ENCODE results near the gene MME.

The MME gene

DNA sequence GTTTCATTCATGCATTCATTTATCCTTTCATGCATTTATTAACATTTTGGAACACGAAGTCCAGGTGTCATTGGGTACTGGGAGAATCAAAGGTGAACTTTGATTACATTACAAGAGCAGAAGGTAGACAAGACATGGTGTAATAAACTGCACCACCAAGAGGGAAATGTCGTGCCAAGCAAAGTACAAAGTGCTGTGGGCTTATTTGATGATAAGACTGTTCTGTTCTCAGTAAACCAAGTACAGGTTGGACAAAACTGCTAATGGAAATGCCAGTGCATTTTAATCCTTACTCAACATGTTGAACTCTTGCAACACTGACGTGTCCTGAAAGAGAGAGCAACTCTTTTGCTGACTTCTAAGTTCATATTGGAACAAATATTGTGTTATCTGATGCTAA lies 69.4 kb downstream of the MME start:
- H3K27me3 Mint-ChIP-seq, result no peaks in the 10 kb centered on the region
- H3K27ac Mint-ChIP-seq, result no peak overlapping the region
- H3K4me3 Mint-ChIP-seq, result no peak overlapping the region
- H3K9me3 Mint-ChIP-seq, result no peaks in the 10 kb centered on the region
- no peaks in the 10 kb centered on the region for H3K4me1 Mint-ChIP-seq (ENCODE audit: low read depth)
- no peaks in the 10 kb centered on the region for H3K36me3 Mint-ChIP-seq (ENCODE audit: low read depth)

DNA sequence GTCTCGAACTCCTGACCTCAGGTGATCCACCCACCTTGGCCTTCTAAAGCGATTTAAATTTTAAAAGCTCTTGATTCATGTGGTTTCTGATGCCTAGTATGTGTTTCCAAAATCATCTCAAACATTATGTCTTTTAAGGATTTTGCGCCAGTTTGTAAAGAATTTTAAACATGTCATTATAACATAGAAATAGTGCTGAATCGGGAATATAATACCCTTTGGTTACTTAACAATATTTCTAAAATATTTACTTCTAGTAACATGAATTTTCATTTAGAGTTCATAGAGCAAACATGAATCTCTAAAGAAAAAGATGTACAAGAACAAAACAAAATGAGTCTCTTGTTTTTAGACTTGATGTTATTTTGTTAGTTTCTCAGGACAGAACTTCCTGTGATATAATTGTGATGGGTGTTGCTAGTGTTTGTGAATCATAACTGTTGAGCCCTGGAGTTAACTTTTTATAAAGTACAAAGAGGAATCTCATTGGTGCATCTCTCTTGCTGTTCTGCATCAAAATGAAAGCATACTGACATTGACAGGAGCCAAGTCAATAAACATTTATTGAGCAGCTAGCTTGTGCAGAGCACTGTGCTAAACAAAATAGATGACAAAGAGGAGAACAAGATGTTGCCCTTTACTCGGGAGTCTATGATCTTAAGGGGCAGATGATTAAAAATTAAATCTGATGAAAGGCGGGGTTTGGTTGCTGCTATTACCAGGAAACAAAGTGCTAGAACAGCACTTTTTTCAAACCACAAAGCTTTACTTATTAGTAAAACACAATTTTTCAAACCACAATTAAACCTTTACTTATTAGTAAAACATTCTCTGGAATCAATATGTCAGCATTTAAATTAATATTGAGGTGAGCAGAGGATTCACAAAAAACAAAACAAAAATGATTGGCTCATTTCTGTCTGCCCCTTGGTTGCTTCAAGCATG lies 73.4 kb downstream of the MME start:
- no peaks in the 10 kb centered on the region for H3K4me1 Mint-ChIP-seq (ENCODE audit: low read depth)
- H3K4me3 Mint-ChIP-seq, result no peak overlapping the region
- no peaks in the 10 kb centered on the region for H3K27me3 Mint-ChIP-seq
- no peaks in the 10 kb centered on the region for H3K9me3 Mint-ChIP-seq
- H3K36me3 Mint-ChIP-seq (ENCODE audit: low read depth), result no peaks in the 10 kb centered on the region
- H3K27ac Mint-ChIP-seq, result no peak overlapping the region

DNA sequence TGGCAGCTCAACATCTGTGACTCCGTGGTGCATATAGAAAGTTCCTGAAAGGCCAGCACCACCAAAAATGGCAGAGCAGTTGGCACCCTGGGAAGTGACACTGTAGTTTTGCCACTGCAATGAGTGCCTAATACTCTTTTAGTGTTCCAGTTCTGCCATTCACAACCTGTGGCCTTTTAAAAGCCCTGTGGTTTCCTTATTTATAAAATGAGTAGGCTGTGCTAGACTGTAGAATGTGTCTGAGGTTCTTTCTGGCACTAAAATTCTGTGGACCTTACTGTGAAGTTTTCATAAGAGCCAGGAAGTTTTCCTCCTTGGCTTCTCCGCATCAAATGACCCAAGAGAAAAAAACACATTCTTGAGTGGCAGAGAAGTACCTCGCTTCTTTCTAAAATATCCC lies 74.1 kb downstream of the MME start:
- no peaks in the 10 kb centered on the region for H3K4me1 Mint-ChIP-seq (ENCODE audit: low read depth)
- H3K4me3 Mint-ChIP-seq, result no peak overlapping the region
- no peaks in the 10 kb centered on the region for H3K27me3 Mint-ChIP-seq

DNA sequence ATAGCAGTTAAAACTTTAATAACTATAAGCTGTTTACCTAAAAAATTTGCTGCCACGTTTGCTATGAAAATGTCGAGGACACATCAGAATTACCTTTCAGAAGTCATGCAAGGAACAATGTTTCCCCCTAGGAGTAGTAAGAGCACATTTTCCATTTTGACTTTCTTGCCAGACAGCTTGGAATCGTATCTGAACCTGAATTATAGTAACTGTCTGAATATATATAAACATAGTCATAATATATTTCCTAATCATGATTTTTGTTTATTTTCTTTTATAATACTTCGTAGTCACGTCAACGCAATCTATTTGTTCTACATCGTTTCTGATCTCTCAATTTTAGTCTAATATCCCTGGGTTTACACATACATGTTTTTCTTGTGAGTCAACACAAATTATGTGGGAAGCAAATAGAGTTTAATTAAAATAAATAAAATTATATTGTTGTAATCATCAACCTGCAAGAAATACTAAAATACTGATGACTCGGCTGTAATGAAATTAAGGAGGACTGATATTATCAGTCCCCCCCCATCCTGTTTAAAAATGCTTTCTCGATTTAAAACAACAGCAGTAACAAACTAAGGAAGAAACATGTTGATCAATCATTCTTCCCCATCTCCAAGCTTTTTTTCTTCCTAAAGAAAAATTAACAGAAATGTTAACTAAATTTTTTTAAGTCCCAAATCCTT lies 78.4 kb downstream of the MME start:
- Mint-ChIP-seq H3K27me3 (no peaks in the 10 kb centered on the region), H3K4me1 (ENCODE audit: low read depth) (no peaks in the 10 kb centered on the region), H3K4me3 (no peak overlapping the region), H3K27ac (no peak overlapping the region), H3K36me3 (ENCODE audit: low read depth) (no peaks in the 10 kb centered on the region), H3K9me3 (no peaks in the 10 kb centered on the region)

More for the DNA sequence above, 74.1 kb downstream of the MME start:
- no peaks in the 10 kb centered on the region for H3K36me3 Mint-ChIP-seq (ENCODE audit: low read depth)
- no peaks in the 10 kb centered on the region for H3K9me3 Mint-ChIP-seq
- H3K27ac Mint-ChIP-seq, result no peak overlapping the region

DNA sequence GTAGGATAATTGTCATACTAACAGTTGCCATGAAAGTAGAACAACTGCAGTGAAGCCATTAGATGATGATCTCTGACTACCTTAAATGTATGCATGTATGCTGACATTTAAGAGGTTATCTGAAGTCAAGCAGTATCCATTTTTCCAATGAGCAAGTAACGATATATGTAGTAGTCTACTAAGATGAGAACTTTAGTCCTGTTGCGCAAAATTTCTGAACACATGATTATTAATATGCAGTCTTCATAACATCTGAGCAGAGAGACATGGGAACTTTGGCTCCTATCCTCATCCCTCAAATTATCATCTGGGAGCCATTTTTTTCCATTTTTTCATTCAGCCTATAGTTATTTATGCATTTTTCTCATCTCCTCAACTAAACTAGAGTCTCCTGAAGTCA lies 79.2 kb downstream of the MME start:
- no peak overlapping the region for H3K27ac Mint-ChIP-seq
- H3K27me3 Mint-ChIP-seq, result no peaks in the 10 kb centered on the region
- H3K9me3 Mint-ChIP-seq, result no peaks in the 10 kb centered on the region
- no peaks in the 10 kb centered on the region for H3K4me1 Mint-ChIP-seq (ENCODE audit: low read depth)
- no peak overlapping the region for H3K4me3 Mint-ChIP-seq
- no peaks in the 10 kb centered on the region for H3K36me3 Mint-ChIP-seq (ENCODE audit: low read depth)

DNA sequence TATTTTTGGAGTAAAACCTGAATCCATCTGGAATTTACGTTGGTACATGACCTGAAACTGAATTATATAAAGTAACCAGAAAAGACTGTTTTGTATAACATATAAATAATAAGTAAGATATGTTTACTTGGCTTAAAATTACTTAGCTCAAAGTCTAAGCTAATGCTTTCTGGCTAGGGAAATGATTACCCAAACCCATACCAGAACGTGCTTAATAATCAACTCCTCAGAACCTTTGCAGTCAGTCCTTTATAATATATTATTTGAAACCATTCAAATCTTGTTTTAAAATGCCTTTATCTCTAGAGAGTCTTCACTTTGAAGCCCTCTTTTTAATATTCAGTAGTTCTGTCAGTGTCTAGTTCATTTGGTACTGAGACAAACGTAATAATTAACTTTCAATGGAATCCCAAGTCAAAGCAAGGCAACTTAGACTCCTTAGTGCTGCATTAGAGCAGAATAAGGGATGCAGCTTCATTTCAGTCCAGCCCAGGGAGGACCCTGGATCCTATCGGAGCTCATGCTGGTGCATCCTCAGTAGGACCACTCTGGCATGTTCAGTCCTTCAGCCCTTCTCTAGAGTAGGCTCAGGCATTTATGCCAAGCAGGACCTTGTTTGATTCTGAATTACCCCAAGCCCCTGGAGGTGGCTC lies 81.6 kb downstream of the MME start:
- Mint-ChIP-seq H3K27me3 (no peaks in the 10 kb centered on the region), H3K27ac (no peak overlapping the region), H3K36me3 (ENCODE audit: low read depth) (no peaks in the 10 kb centered on the region), H3K4me1 (ENCODE audit: low read depth) (no peaks in the 10 kb centered on the region), H3K4me3 (no peak overlapping the region), H3K9me3 (no peaks in the 10 kb centered on the region)

DNA sequence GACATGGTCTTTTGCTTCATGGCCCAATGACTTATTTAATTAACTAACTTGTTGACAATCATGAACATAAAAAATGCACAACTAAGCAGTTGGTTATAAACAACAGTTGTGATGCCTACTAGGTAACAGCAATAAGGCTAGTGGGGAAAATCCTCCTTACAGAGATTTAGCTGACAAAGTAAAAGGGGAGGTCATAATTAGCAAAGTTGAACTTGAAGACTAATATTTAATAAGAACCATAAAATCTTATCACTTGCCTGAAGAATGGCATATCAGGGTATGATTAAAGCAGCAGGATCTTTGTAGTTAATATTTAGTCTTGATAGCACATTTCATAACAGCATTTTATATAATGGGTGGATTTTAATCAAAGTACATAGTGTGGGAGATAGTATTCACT lies 84.2 kb downstream of the MME start:
- Mint-ChIP-seq H3K4me3 (no peak overlapping the region), H3K4me1 (ENCODE audit: low read depth) (no peaks in the 10 kb centered on the region), H3K27ac (no peak overlapping the region), H3K36me3 (ENCODE audit: low read depth) (no peaks in the 10 kb centered on the region), H3K27me3 (no peaks in the 10 kb centered on the region), H3K9me3 (no peaks in the 10 kb centered on the region)

DNA sequence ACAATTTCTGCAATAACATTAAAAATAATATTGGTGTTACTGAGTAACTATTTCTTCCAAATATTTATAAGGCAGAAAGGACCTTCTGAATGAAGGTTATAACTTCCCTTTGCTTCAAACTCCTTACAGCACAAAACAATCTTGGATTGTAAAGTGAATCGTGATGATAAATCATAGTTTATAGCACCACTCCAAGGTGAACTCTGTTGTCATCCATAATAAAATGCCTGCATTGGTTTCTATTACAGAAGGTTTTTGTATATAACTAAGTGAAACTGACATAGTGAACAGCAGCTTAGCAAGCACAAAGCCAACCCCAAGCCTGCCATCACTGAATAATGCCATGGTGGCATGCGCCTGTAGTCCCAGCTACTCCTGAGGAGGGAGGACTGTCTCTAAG lies 86.3 kb downstream of the MME start:
- Mint-ChIP-seq H3K27ac (no peak overlapping the region), H3K4me1 (ENCODE audit: low read depth) (no peaks in the 10 kb centered on the region), H3K4me3 (no peak overlapping the region), H3K9me3 (no peaks in the 10 kb centered on the region), H3K36me3 (ENCODE audit: low read depth) (no peaks in the 10 kb centered on the region), H3K27me3 (no peaks in the 10 kb centered on the region)

DNA sequence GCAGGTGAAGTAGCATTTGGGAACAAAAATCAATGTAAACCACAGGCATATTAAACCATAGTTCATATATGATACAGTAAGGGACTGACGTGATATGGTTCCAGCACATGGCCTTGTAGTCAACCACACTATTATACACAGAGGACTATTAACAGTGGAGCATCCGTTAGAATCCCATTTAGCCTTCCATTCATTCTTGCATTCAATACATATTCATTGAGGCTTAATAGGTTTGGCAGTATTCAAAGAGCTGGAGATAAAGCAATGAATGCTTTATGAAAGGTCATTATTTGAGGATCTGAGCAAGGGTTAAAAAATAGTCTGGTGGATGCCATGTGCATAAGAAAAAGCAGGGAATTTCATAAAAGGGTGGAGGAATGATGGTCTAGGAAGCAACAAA lies 89.1 kb downstream of the MME start:
- no peak overlapping the region for H3K27ac Mint-ChIP-seq
- no peaks in the 10 kb centered on the region for H3K36me3 Mint-ChIP-seq (ENCODE audit: low read depth)
- no peaks in the 10 kb centered on the region for H3K4me1 Mint-ChIP-seq (ENCODE audit: low read depth)
- no peaks in the 10 kb centered on the region for H3K27me3 Mint-ChIP-seq
- no peaks in the 10 kb centered on the region for H3K9me3 Mint-ChIP-seq
- no peak overlapping the region for H3K4me3 Mint-ChIP-seq

DNA sequence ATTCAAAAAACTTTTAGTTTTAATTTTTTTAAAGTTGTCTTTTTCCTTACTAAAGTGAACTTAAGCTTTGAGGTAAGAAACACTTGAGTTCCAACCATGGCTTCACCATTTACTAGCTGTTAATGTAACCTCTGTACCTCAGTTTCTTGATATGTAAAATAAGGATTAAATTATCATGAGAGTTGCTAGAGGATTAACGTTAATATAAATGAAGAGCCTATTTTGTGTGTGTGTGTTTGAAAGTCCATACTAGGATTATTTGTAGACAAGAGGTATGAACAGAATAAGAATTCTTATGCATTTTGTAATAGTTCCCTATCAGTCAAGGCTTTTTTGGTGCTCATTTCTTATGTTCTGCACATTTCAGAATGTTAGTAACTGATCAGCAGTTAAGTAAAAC lies 93.7 kb downstream of the MME start:
- H3K4me3 Mint-ChIP-seq, result no peak overlapping the region
- no peaks in the 10 kb centered on the region for H3K27me3 Mint-ChIP-seq
- H3K4me1 Mint-ChIP-seq (ENCODE audit: low read depth), result peaks cover 1% of the 10 kb centered on the region
- H3K9me3 Mint-ChIP-seq, result peaks cover 1% of the 10 kb centered on the region
- H3K27ac Mint-ChIP-seq, result no peak overlapping the region
- H3K36me3 Mint-ChIP-seq (ENCODE audit: low read depth), result no peaks in the 10 kb centered on the region

DNA sequence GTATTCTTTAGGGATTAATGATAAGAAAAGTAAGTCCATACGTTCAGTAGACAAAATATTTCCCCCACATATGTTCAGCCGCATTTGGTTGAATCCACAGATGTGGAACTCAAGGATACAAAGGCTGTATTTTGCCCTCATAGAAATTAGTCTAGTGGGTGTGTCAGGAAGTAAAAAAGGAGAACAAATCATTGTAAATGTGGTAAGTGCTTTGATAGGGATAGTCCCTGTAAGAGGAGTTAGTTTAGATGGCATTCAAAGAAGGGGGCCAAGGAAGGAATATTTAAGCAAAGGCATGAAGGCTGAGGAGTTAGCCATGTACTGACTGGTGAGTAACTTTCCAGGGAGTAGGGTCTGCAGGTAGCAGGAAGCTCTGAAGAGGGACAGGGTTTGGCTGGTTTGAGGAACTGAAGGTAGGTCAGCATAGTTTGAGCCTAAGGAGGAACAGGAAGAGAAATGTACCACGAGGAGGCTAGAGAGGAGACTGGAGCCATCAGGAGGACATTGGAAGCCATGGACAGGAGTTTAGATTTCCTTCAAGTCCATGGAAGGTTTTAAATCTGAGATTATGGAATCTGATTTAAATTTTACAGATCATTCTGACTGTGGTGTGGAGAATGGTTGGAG lies 98.8 kb downstream of the MME start:
- H3K27ac Mint-ChIP-seq, result no peak overlapping the region
- H3K36me3 Mint-ChIP-seq (ENCODE audit: low read depth), result no peaks in the 10 kb centered on the region
- no peak overlapping the region for H3K4me3 Mint-ChIP-seq
- H3K4me1 Mint-ChIP-seq (ENCODE audit: low read depth), result peaks cover 9% of the 10 kb centered on the region
- H3K27me3 Mint-ChIP-seq, result no peaks in the 10 kb centered on the region
- H3K9me3 Mint-ChIP-seq, result peaks cover 3% of the 10 kb centered on the region

DNA sequence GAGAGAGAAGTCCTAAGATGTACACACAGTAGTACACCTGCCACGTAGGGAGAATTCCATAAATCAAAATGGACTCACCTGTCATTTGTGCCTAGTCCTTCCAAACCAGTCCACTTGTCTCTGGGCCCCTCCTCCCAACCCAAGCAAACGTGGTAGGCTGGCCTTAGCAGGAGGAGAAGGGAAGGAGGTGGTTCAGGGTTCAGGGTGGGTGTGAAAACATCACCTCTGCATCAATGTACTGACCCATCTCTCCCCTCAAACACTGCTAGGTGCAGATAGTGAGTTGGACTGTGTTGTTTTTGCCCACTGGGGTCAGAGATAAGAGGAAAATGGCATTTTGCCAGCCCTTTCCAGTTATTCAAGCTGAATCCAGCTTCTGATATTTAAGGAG lies 99.3 kb downstream of the MME start:
- Mint-ChIP-seq H3K4me1 (ENCODE audit: low read depth) (peaks cover 14% of the 10 kb centered on the region), H3K9me3 (peaks cover 3% of the 10 kb centered on the region), H3K4me3 (no peak overlapping the region), H3K36me3 (ENCODE audit: low read depth) (no peaks in the 10 kb centered on the region), H3K27me3 (no peaks in the 10 kb centered on the region), H3K27ac (no peak overlapping the region)

DNA sequence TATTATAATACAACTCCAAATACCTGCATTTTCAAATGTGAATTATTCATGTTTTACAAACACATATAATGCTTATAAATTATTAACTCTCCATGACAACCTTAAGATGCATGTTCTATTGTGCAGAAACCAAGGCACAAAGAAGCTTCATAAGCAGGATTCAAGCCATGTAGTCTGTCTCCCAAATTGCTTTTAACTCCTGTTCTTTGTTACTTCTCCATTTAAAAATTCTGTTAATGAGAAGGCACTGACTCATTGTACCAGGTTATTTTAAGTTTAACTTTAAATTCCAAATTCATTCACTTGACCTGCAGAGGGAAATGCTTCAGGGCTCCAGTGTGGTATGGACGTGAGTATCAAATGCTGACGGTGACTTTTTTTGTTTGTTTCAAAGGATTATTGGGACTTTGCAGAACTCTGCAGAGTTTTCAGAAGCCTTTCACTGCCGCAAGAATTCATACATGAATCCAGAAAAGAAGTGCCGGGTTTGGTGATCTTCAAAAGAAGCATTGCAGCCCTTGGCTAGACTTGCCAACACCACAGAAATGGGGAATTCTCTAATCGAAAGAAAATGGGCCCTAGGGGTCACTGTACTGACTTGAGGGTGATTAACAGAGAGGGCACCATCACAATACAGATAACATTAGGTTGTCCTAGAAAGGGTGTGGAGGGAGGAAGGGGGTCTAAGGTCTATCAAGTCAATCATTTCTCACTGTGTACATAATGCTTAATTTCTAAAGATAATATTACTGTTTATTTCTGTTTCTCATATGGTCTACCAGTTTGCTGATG lies 100.0 kb downstream of the MME start:
- Mint-ChIP-seq H3K36me3 (ENCODE audit: low read depth) (no peaks in the 10 kb centered on the region), H3K4me3 (no peak overlapping the region), H3K27me3 (no peaks in the 10 kb centered on the region), H3K4me1 (ENCODE audit: low read depth) (peaks cover 17% of the 10 kb centered on the region), H3K9me3 (peaks cover 3% of the 10 kb centered on the region), H3K27ac (no peak overlapping the region)

DNA sequence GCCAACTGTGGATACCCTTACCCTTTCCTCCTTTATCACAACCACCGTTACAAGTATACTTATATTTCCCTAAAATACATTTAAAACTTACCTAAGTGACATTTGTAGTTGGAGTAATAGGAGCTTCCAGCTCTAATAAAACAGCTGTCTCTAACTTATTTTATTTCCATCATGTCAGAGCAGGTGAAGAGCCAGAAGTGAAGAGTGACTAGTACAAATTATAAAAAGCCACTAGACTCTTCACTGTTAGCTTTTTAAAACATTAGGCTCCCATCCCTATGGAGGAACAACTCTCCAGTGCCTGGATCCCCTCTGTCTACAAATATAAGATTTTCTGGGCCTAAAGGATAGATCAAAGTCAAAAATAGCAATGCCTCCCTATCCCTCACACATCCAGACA lies 102.3 kb downstream of the MME start:
- Mint-ChIP-seq H3K4me1 (ENCODE audit: low read depth) (peaks cover 17% of the 10 kb centered on the region), H3K36me3 (ENCODE audit: low read depth) (no peaks in the 10 kb centered on the region), H3K27me3 (no peaks in the 10 kb centered on the region), H3K9me3 (peaks cover 3% of the 10 kb centered on the region), H3K27ac (no peak overlapping the region), H3K4me3 (no peak overlapping the region)

Data from stimulated activated naive CD8-positive, alpha-beta T cell treated with anti-CD3 and anti-CD28 coated beads, Interleukin-15, Interleukin-2, amounts not matched to agents 100 ng/mL and 50 ng/mL, for 24 hours (primary cell).